OCI-LY1 (cell line): ENCODE data around the gene TRPV6.

Experiments used
- H2AFZ ChIP-seq: fragments of 200-600 bp; sonication (generic), shearing (Covaris generic); 2 replicates; pipeline ENCODE4 v1.6.0; 2014; ENCODE audit warnings: antibody characterized with exemption, mild to moderate bottlenecking, low read length
- H3F3A ChIP-seq: fragments of 200-600 bp; sonication (generic), shearing (Covaris generic); 2 replicates; pipeline ENCODE4 v1.6.0; 2014; ENCODE audit warnings: mild to moderate bottlenecking, antibody characterized with exemption, low read length, moderate library complexity; ENCODE audit not compliant: insufficient read depth
- H3K27ac ChIP-seq: fragments of 200-600 bp; sonication (generic); 2 replicates; pipeline ENCODE4 v1.5.1; 2014; ENCODE audit warnings: low read length, mixed run types, mild to moderate bottlenecking, low read depth; ENCODE audit not compliant: poor library complexity, severe bottlenecking
- H3K27me3 ChIP-seq: fragments of 200-600 bp; sonication (generic); 2 replicates; pipeline ENCODE4 v1.6.0; 2014; ENCODE audit warnings: antibody characterized with exemption, mild to moderate bottlenecking, low read length, moderate library complexity; ENCODE audit not compliant: insufficient read depth
- H3K36me3 ChIP-seq: fragments of 200-600 bp; sonication (generic); 2 replicates; pipeline ENCODE4 v1.6.1; 2014; ENCODE audit warnings: mild to moderate bottlenecking, antibody characterized with exemption, low read length, moderate library complexity, mixed read lengths; ENCODE audit not compliant: insufficient read depth
- H3K4me1 ChIP-seq: fragments of 200-600 bp; sonication (generic); 2 replicates; pipeline ENCODE4 v1.5.1; 2014; ENCODE audit warnings: mild to moderate bottlenecking, low read length, moderate library complexity; ENCODE audit not compliant: insufficient read depth, severe bottlenecking
- H3K4me2 ChIP-seq: fragments of 200-600 bp; sonication (generic), shearing (Covaris generic); 2 replicates; pipeline ENCODE4 v1.6.1; 2014; ENCODE audit warnings: low read length
- H3K4me3 ChIP-seq: fragments of 200-600 bp; sonication (generic); 2 replicates; pipeline ENCODE4 v1.5.1; 2014; ENCODE audit warnings: low read length, low read depth, mild to moderate bottlenecking, mixed read lengths; ENCODE audit not compliant: poor library complexity, severe bottlenecking
- H3K79me2 ChIP-seq: fragments of 200-600 bp; shearing (Covaris generic); 2 replicates; pipeline ENCODE4 v1.6.1; 2016; ENCODE audit warnings: mixed run types, low read length, mixed read lengths; ENCODE audit not compliant: insufficient read depth
- H3K9ac ChIP-seq: fragments of 200-600 bp; sonication (generic), shearing (Covaris generic); 2 replicates; pipeline ENCODE4 v1.6.1; 2014; ENCODE audit warnings: mild to moderate bottlenecking, low read length, mixed read lengths
- H3K9me2 ChIP-seq: fragments of 200-600 bp; sonication (generic), shearing (Covaris generic); 2 replicates; pipeline ENCODE4 v1.6.1; 2014; ENCODE audit warnings: low read depth, mild to moderate bottlenecking, low read length, mixed read lengths
- H3K9me3 ChIP-seq: fragments of 200-600 bp; shearing (Covaris generic); 2 replicates; pipeline ENCODE4 v1.6.1; 2014; ENCODE audit warnings: low read length, mixed read lengths
- H4K20me1 ChIP-seq: fragments of 200-600 bp; sonication (generic), shearing (Covaris generic); 2 replicates; pipeline ENCODE4 v1.6.0; 2016; ENCODE audit warnings: mild to moderate bottlenecking, low read length; ENCODE audit not compliant: insufficient read depth
- CTCF ChIP-seq: fragments of 200-600 bp; sonication (generic), shearing (Covaris generic); IDR thresholded peaks from 2 replicates; pipeline ENCODE4 v1.5.1; 2017; ENCODE audit warnings: mild to moderate bottlenecking, antibody characterized with exemption, low read length, moderate library complexity, mixed read lengths
- EZH2 ChIP-seq: fragments of 200-600 bp; sonication (generic), shearing (Covaris generic); IDR thresholded peaks from 2 replicates; pipeline ENCODE4 v1.8.0; 2017; ENCODE audit warnings: borderline replicate concordance, mixed run types, mild to moderate bottlenecking, antibody characterized with exemption, low read length, moderate library complexity, mixed read lengths

Gene TRPV6

GRCh38 chr7:142851269-142851668, 34.3 kb downstream of the TRPV6 start:
- H2AFZ ChIP-seq: no peak overlapping the region
- H3K4me2 ChIP-seq: no peak overlapping the region
- no peaks in the 10 kb centered on the region; the same call in 1 of the 2 replicates for H3K9me2 ChIP-seq
- H3K9me3 ChIP-seq: no peaks in the 10 kb centered on the region
- no peaks in the 10 kb centered on the region for H4K20me1 ChIP-seq
- H3K36me3 ChIP-seq: no peaks in the 10 kb centered on the region
- H3F3A ChIP-seq: no peaks in the 10 kb centered on the region
- TF ChIP-seq CTCF (no peak), EZH2 (no peak)
- H3K27me3 ChIP-seq: no peaks in the 10 kb centered on the region
- H3K27ac ChIP-seq: no peak overlapping the region
- no peak overlapping the region for H3K9ac ChIP-seq
- H3K4me1 ChIP-seq: peaks cover 7% of the 10 kb centered on the region
- no peak overlapping the region for H3K4me3 ChIP-seq
- no peaks in the 10 kb centered on the region for H3K79me2 ChIP-seq

GRCh38 chr7:142847353-142847752, 38.2 kb downstream of the TRPV6 start:
- no peak overlapping the region for H3K9ac ChIP-seq
- H3K9me3 ChIP-seq: no peaks in the 10 kb centered on the region
- H3K9me2 ChIP-seq: no peaks in the 10 kb centered on the region; the same call in 1 of the 2 replicates
- no peak overlapping the region for H2AFZ ChIP-seq
- no peaks in the 10 kb centered on the region for H3K79me2 ChIP-seq
- no peaks in the 10 kb centered on the region for H3K27me3 ChIP-seq
- no peaks in the 10 kb centered on the region for H3K36me3 ChIP-seq
- no peak overlapping the region for H3K27ac ChIP-seq
- TF ChIP-seq EZH2 (no peak), CTCF (no peak)
- no peak overlapping the region for H3K4me3 ChIP-seq
- no peak overlapping the region for H3K4me2 ChIP-seq
- H3F3A ChIP-seq: no peaks in the 10 kb centered on the region
- H3K4me1 ChIP-seq: no peaks in the 10 kb centered on the region
- no peaks in the 10 kb centered on the region for H4K20me1 ChIP-seq

GRCh38 chr7:142842251-142842766, 43.2 kb downstream of the TRPV6 start:
- Histone ChIP-seq H3K4me3 (no peak overlapping the region), H3K9me2 (no peaks in the 10 kb centered on the region), H4K20me1 (no peaks in the 10 kb centered on the region), H2AFZ (no peak overlapping the region), H3K27me3 (no peaks in the 10 kb centered on the region; the same call in 1 of the 2 replicates), H3K79me2 (no peaks in the 10 kb centered on the region), H3K27ac (no peak overlapping the region), H3K4me2 (no peak overlapping the region), H3K9me3 (no peaks in the 10 kb centered on the region), H3F3A (no peaks in the 10 kb centered on the region), H3K4me1 (no peaks in the 10 kb centered on the region), H3K9ac (no peak overlapping the region), H3K36me3 (no peaks in the 10 kb centered on the region)
- no peak for TF ChIP-seq EZH2
- no peak for TF ChIP-seq CTCF
